Naive B cell (primary cell): ENCODE results near the gene CHST11. TPM values are rescaled to one million over a fixed set of nuclear protein-coding genes. Genes with fewer than 3 reads are reported as not detected.

ENCODE experiments used
- ATAC-seq, 2 donors: fragments of 150-1000 bp; cut with Tn5 transposase; 2 replicates each; pipeline ENCODE4 v1.10.0; 2021; ENCODE audit warnings: low read depth in 2 of 2, mild to moderate bottlenecking in 2 of 2, moderate library complexity in 2 of 2
- DNase-seq: peaks from one replicate; pipeline ENCODE4 v3.0.0; 2022
- H3K27ac Mint-ChIP-seq, 6 donors: one replicate each; pipeline ENCODE4 v1.8.0; 2020 to 2022; ENCODE audit warnings: mild to moderate bottlenecking in 6 of 6, mixed read lengths in 6 of 6, moderate library complexity in 5 of 6, inconsistent platforms in 2 of 6
- H3K27me3 Mint-ChIP-seq, 3 donors: one replicate each; pipeline ENCODE4 v1.8.0; 2021 to 2022; ENCODE audit warnings: mixed read lengths in 3 of 3, mild to moderate bottlenecking in 1 of 3
- H3K36me3 Mint-ChIP-seq, 2 donors: one replicate each; pipeline ENCODE4 v1.8.0; 2020 to 2022; ENCODE audit warnings: mixed read lengths in 2 of 2, inconsistent platforms in 1 of 2, mild to moderate bottlenecking in 1 of 2
- H3K4me1 Mint-ChIP-seq, 3 donors: one replicate each; pipeline ENCODE4 v1.8.0; 2020 to 2022; ENCODE audit warnings: mixed read lengths in 3 of 3, inconsistent platforms in 1 of 3, mild to moderate bottlenecking in 1 of 3, moderate library complexity in 1 of 3
- H3K4me3 Mint-ChIP-seq, 8 donors: one replicate each; pipeline ENCODE4 v1.8.0; 2020 to 2022; ENCODE audit warnings: mild to moderate bottlenecking in 8 of 8, mixed read lengths in 8 of 8, moderate library complexity in 8 of 8, inconsistent platforms in 2 of 8
- H3K9me3 Mint-ChIP-seq, 7 donors: one replicate each; pipeline ENCODE4 v1.8.0; 2020 to 2022; ENCODE audit warnings: mixed read lengths in 7 of 7, mild to moderate bottlenecking in 5 of 7, inconsistent platforms in 2 of 7, moderate library complexity in 1 of 7
- polyA plus RNA-seq, 6 donors: library from polyadenylated mRNA; unstranded; fragments of 300-500 nt; fragmentation: Illumina TruSeq; gene quantifications; one replicate each; pipeline ENCODE4 v1.2.3, GENCODE V29; 2021; ENCODE audit warnings: low read depth in 6 of 6

The CHST11 gene
- polyA plus RNA-seq, 6 donors from 2014 or later, result 39.8 to 63.6 (median 58.6) TPM

DNA sequence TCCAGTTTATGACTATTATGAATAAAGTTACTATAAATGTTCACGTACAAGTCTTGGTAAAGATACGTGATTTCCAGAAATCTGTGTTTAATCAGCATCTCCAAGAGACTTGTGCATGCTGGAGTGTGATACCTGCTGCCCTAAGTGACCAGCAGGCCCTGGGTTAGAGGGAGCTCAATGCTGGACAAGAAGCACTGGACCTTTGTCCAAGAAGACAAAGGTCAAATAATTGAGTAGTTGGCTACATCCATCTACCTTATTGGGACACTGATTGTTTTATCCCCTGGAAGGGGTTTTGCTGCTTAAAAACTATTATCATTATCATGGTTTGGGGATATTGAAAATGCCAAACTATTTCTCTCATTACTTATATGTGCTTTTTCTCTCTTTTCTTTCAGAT lies 37.0 kb upstream of the CHST11 start:
- DNase-seq (no peak), ATAC-seq (no peak)
- Mint-ChIP-seq H3K4me3 (no peak overlapping the region), H3K27ac (no peak overlapping the region), H3K27me3 (peaks cover 0 to 8% (median 0%) of the 10 kb centered on the region in 3 donors), H3K9me3 (peaks cover 0 to 12% (median 6%) of the 10 kb centered on the region in 7 donors), H3K36me3 (peaks cover 0 to 7% of the 10 kb centered on the region in 2 donors), H3K4me1 (no peaks in the 10 kb centered on the region)

DNA sequence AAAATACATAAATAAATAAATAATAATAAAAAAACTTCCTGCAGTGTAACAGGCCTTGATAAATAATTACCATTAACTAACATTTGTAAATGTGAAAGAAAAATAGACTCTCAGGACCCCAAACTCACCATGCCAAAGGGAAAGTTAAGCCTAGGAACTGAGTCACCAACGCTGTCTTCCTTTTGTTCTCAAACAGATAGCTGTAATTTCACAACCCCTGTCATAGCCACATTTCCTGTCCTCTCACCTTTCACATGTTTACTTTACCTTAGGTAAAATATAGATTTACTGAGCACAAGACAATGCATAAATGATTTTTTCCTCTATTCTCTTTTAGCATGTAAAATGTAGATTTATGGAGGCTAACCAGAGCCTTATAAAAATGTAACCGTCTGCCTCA lies 35.9 kb upstream of the CHST11 start:
- Mint-ChIP-seq H3K27ac (no peak overlapping the region), H3K4me3 (no peak overlapping the region), H3K27me3 (peaks cover 0 to 8% (median 0%) of the 10 kb centered on the region in 3 donors), H3K4me1 (peaks cover 4 to 10% (median 10%) of the 10 kb centered on the region in 3 donors), H3K36me3 (peaks cover 0 to 7% of the 10 kb centered on the region in 2 donors), H3K9me3 (peaks cover 0 to 12% (median 6%) of the 10 kb centered on the region in 7 donors)
- no peak for ATAC-seq
- DNase-seq, result no peak

DNA sequence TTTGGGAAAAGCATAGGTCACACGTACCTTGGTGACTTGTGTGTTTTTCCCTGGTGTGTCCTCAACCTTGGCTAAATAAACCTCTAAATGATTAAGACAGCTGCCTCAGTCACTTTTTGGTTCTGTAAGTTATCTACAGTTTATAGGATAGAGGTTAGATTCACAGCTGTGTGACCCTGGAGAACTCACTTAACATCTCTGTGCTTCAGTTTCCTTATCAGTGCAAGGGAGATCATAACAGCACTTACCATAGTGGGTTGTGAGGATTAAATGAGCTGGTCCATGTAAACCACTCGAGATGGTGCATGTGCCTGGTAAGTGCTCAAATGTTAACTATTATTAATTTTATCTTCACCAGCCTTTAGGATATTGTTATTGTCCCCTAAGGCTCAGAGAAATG lies 35.4 kb upstream of the CHST11 start:
- Mint-ChIP-seq H3K27me3 (peaks cover 0 to 8% (median 0%) of the 10 kb centered on the region in 3 donors), H3K27ac (no peak overlapping the region), H3K36me3 (peaks cover 0 to 7% of the 10 kb centered on the region in 2 donors), H3K4me3 (no peak overlapping the region), H3K4me1 (peaks cover 4 to 11% (median 10%) of the 10 kb centered on the region in 3 donors), H3K9me3 (peaks cover 0 to 12% (median 6%) of the 10 kb centered on the region in 7 donors)
- no peak for ATAC-seq
- DNase-seq, result no peak

DNA sequence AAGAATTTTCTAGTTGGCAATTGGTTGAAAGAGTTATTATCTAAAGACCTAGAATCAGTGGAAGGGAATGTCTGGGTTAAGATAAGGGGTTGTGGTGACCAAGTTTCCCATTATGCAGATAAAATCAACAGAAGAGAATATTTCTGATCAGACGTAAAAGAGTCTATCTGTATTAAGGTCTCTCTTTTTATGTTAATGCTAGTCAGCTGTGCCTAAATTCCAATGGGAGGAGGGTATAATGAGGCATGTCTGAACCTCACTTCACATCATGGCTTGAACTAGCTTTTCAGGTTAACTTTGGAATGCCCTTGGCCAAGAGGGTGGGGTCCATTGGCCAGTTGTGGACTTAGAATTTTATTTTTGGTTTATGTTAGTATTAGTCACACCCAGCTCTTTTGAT lies 34.3 kb upstream of the CHST11 start:
- Mint-ChIP-seq H3K4me1 (peaks cover 4 to 11% (median 10%) of the 10 kb centered on the region in 3 donors), H3K36me3 (peaks cover 0 to 7% of the 10 kb centered on the region in 2 donors), H3K27ac (no peak overlapping the region), H3K27me3 (peaks cover 0 to 8% (median 0%) of the 10 kb centered on the region in 3 donors), H3K9me3 (peaks cover 0 to 12% (median 6%) of the 10 kb centered on the region in 7 donors), H3K4me3 (no peak overlapping the region)
- DNase-seq (no peak), ATAC-seq (no peak)

DNA sequence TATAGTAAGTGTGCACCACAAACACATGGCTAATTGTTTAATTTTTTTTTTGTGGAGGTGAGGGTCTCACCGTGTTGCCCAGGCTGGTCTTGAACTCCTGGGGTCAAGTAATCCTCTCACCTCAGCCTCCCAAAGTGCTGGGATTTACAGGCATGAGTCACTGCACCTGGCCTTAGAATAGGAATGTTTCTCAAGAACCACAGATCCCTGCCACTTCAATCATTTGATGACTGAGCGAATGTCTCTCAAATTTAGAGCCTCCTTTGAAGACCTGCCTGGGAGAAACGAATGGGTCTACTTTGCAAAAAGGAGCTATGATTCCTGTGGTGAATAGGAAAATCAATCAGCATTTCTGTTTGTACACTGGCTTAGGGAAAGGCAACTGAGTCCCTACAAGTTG lies 33.5 kb upstream of the CHST11 start:
- H3K4me1 Mint-ChIP-seq, result peaks cover 4 to 11% (median 10%) of the 10 kb centered on the region in 3 donors
- no peak overlapping the region for H3K4me3 Mint-ChIP-seq
- ATAC-seq (no peak), DNase-seq (no peak)
- peaks cover 0 to 8% (median 0%) of the 10 kb centered on the region in 3 donors for H3K27me3 Mint-ChIP-seq
- H3K9me3 Mint-ChIP-seq, result peaks cover 0 to 12% (median 10%) of the 10 kb centered on the region in 7 donors
- peak overlapping the region in 1 of 6 donors; percentile 18 for H3K27ac Mint-ChIP-seq
- peaks cover 0 to 7% of the 10 kb centered on the region in 2 donors for H3K36me3 Mint-ChIP-seq

DNA sequence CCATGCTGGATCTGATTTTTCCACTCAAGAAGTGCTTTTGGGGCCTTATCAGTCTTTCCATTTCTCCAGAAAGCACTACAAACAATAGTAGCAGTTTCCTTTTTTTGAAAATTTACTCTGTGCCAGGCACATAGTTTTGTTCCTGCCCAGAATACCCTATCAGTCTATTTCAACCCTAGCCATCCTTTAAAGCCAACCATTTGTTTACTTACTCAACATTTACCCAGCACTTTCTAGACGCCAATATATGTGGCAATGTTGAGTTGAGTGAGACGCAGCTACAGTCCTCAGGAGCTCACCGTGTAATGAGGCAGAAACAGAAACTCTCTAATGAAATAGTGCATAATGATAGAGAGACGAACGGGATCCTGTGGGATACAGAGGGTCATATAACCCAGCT lies 32.9 kb upstream of the CHST11 start:
- ATAC-seq, result no peak
- Mint-ChIP-seq H3K4me1 (peaks cover 4 to 11% (median 10%) of the 10 kb centered on the region in 3 donors), H3K27me3 (peaks cover 0 to 8% (median 0%) of the 10 kb centered on the region in 3 donors), H3K36me3 (peaks cover 0 to 7% of the 10 kb centered on the region in 2 donors), H3K9me3 (peaks cover 0 to 12% (median 10%) of the 10 kb centered on the region in 7 donors), H3K27ac (no peak overlapping the region), H3K4me3 (no peak overlapping the region)
- DNase-seq, result no peak

DNA sequence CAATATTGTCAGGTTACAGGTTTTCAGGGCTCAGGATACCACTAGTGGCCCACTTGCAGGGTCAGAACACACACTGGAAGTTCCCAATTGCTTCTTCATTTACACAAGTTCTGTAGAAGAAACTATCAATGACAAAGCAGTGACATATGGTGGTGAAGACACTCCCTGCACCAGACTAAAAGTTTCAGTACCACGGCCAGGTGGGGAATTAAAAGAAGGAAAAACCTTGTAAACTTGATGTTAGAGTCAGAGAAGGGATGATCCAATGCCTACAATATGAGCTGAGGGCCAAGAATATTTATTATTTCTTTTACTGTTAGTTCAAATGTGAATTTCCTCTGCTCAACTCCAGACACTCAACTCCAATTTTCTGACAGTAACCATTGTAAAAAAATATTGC lies 31.8 kb upstream of the CHST11 start:
- H3K4me3 Mint-ChIP-seq, result no peak overlapping the region
- H3K9me3 Mint-ChIP-seq, result peaks cover 0 to 12% (median 10%) of the 10 kb centered on the region in 7 donors
- ATAC-seq, result no peak
- H3K36me3 Mint-ChIP-seq, result peaks cover 0 to 7% of the 10 kb centered on the region in 2 donors
- no peak overlapping the region for H3K27ac Mint-ChIP-seq
- H3K4me1 Mint-ChIP-seq, result peaks cover 4 to 11% (median 10%) of the 10 kb centered on the region in 3 donors
- no peak for DNase-seq
- peaks cover 0 to 8% (median 0%) of the 10 kb centered on the region in 3 donors for H3K27me3 Mint-ChIP-seq

DNA sequence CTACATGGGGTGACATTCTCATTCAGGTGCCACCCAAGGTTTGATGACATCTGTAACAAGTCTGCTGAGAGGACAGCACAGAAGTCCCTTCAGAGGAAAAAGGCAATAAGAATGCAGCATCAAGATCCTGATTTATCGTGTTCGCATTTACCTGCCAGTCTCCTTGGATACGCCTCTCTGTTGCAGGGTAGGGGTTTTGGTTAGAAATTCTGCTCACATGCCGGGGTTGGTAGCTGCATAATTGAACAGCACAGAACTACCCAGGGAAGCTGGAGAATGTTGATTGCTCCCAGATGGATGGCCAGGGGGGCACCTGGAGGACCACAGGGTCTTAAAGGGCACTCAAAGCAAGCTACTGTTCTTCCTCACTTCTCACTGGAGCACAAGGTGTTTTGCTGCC lies 31.1 kb upstream of the CHST11 start:
- Mint-ChIP-seq H3K27ac (peak overlapping the region in 1 of 6 donors; percentile 56), H3K4me1 (peaks cover 4 to 11% (median 10%) of the 10 kb centered on the region in 3 donors), H3K4me3 (no peak overlapping the region), H3K27me3 (peaks cover 0 to 8% (median 0%) of the 10 kb centered on the region in 3 donors), H3K9me3 (peaks cover 0 to 12% (median 10%) of the 10 kb centered on the region in 7 donors), H3K36me3 (peaks cover 0 to 7% of the 10 kb centered on the region in 2 donors)
- no peak for DNase-seq
- ATAC-seq, result no peak

DNA sequence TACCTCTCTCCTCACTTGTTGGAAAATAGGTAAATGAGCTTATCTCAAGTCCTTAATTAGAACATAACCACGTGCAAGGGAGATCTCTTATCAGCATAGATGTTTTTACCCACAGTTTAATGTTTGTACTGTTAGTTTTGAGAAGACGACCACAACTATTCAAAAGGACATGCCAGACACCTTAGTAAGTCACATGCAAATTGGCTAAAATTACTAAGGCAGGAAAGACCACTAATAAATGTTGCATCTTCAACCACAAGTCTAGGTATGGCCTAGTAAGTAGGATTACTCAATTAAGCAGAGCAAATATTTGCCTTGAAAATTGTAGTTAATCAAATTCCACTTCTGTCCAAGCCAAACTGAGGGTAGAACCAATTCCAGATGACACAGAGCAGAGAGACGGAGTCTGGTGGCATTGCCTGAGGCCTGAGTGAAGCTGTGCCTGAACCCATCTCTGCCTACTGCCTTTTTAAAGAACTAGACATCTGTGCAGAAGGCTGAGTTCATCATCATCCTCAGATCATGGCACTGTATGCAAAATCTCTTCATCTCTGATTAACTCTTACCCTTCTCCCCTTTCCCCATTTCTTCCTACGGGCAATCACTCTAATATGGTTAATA lies 29.7 kb upstream of the CHST11 start:
- H3K4me3 Mint-ChIP-seq, result no peak overlapping the region
- peaks cover 4 to 11% (median 10%) of the 10 kb centered on the region in 3 donors for H3K4me1 Mint-ChIP-seq
- ATAC-seq, result no peak
- H3K36me3 Mint-ChIP-seq, result peaks cover 0 to 7% of the 10 kb centered on the region in 2 donors
- no peak overlapping the region for H3K27ac Mint-ChIP-seq
- peaks cover 0 to 10% (median 8%) of the 10 kb centered on the region in 7 donors for H3K9me3 Mint-ChIP-seq
- H3K27me3 Mint-ChIP-seq, result peaks cover 0 to 7% (median 0%) of the 10 kb centered on the region in 3 donors
- DNase-seq, result no peak

DNA sequence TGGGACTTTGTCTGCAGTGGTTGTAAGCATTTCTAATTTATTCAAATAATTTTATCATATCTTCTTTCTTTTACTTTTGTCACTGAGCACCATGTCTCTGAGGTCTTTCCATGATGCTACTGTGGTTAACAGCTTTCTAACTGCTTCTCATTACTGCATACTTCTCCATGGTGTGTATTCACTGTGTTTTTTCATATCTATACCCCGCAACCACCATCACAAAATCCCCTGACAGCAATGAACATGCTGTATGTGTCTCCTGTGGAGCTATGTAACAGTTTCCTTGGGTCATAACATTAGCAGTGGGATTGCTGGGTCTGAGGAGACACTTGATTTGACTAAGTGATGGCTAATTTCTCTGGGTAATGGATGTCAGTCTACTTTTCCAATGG lies 29.2 kb upstream of the CHST11 start:
- H3K36me3 Mint-ChIP-seq, result peaks cover 0 to 4% of the 10 kb centered on the region in 2 donors
- ATAC-seq (peak in 1 of 2 donors; percentile 45), DNase-seq (no peak)
- H3K4me1 Mint-ChIP-seq, result peaks cover 4 to 11% (median 10%) of the 10 kb centered on the region in 3 donors
- no peak overlapping the region for H3K27ac Mint-ChIP-seq
- no peak overlapping the region for H3K4me3 Mint-ChIP-seq
- H3K27me3 Mint-ChIP-seq, result peaks cover 0 to 3% (median 3%) of the 10 kb centered on the region in 3 donors
- peaks cover 0 to 6% (median 4%) of the 10 kb centered on the region in 7 donors for H3K9me3 Mint-ChIP-seq

DNA sequence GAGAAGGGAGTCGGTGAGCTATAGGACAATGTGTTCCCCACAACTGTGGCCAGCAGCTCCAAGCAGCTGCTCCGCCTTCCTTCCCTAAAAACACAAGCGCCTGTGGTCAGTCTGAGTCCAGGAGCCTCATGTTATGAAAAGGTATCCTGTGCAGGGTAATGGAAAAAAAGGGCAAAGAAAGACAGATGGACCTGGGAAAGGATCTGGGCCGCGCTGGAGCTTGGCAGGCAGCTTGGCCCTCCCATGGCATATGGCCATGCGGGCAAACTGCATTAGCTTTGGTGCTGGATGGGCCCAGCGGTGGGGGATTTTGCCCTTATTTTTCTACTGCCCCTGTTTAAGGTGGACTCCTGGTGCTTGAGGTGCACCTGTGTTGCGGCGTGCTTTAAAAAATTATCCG lies 23.7 kb upstream of the CHST11 start:
- Mint-ChIP-seq H3K27me3 (peaks cover 6 to 18% (median 12%) of the 10 kb centered on the region in 3 donors), H3K4me1 (peaks cover 0 to 2% (median 0%) of the 10 kb centered on the region in 3 donors), H3K9me3 (peaks cover 0 to 5% (median 0%) of the 10 kb centered on the region in 7 donors), H3K36me3 (peaks cover 0 to 5% of the 10 kb centered on the region in 2 donors), H3K4me3 (no peak overlapping the region), H3K27ac (no peak overlapping the region)
- DNase-seq, result no peak
- ATAC-seq, result no peak

DNA sequence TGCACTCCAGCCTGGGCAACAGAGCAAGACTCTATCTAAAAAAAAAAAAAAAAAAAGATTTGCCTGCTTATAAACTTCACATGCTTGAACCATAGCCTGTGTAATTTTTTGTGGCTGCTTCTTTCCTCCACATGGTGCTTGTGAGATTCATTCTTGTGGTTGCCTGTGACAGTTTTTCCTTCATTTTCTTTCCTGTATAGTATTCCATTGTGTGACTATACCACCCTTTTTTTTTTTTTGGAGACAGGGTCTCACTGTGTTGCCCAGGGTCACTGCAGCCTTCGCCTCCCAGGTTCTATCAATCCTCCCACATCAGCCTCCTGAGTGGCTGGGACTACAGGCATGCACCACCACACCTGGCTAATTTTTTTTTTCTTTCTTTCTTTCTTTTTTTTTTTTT lies 22.6 kb upstream of the CHST11 start:
- Mint-ChIP-seq H3K9me3 (peaks cover 0 to 1% (median 0%) of the 10 kb centered on the region in 7 donors), H3K27ac (no peak overlapping the region), H3K36me3 (peaks cover 0 to 5% of the 10 kb centered on the region in 2 donors), H3K4me1 (peaks cover 0 to 2% (median 0%) of the 10 kb centered on the region in 3 donors), H3K4me3 (no peak overlapping the region), H3K27me3 (peaks cover 6 to 18% (median 12%) of the 10 kb centered on the region in 3 donors)
- ATAC-seq, result no peak
- no peak for DNase-seq

DNA sequence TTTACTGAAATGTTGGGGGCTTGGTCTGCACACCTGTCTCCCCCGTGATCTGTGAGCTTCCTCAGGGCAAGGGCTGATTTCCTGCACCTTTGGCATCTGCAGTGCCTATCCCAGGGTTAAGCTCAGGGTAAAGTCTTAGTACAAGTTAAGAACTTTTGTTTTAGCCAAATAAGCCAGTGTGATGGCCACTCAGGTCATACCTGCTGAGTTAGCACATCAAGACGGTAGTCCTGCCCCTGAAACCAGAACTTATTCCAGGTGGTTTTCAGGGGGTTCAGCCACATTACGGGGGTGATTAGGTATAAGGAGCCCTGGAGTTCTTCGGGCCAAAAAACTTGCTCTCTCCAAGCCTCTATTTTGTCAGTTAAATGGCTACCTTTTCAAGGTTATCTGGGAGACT lies 21.6 kb upstream of the CHST11 start:
- H3K27ac Mint-ChIP-seq, result peak overlapping the region in 1 of 6 donors; percentile 77
- peaks cover 0 to 5% of the 10 kb centered on the region in 2 donors for H3K36me3 Mint-ChIP-seq
- H3K9me3 Mint-ChIP-seq, result peaks cover 0 to 1% (median 0%) of the 10 kb centered on the region in 7 donors
- no peak overlapping the region for H3K4me3 Mint-ChIP-seq
- DNase-seq (no peak), ATAC-seq (no peak)
- H3K27me3 Mint-ChIP-seq, result peaks cover 6 to 18% (median 12%) of the 10 kb centered on the region in 3 donors
- peaks cover 0 to 2% (median 0%) of the 10 kb centered on the region in 3 donors for H3K4me1 Mint-ChIP-seq

DNA sequence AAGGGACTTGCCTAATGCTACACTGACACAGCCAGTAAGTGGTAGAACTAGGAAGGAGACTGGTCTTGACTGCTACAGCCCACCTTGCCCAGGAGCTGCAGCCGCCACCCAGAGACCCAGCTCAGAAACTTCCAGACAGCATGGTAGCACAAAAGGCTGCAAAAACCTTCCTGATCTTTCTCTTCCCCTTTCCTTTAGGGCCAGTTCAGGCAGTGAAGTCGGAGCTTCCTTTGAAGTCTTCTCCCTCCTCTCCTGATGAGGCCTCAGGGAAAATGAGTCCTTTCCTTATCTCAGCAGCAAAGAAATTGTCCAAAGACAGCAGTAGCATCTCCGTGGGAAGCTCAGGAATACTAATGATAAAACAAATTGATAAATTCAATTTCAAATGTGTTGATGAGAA lies 21.0 kb upstream of the CHST11 start:
- ATAC-seq (no peak), DNase-seq (no peak)
- Mint-ChIP-seq H3K9me3 (peaks cover 0 to 1% (median 0%) of the 10 kb centered on the region in 7 donors), H3K36me3 (peaks cover 0 to 5% of the 10 kb centered on the region in 2 donors), H3K27me3 (peaks cover 6 to 18% (median 12%) of the 10 kb centered on the region in 3 donors), H3K27ac (peak overlapping the region in 1 of 6 donors; percentile 45), H3K4me1 (peaks cover 0 to 2% (median 0%) of the 10 kb centered on the region in 3 donors), H3K4me3 (no peak overlapping the region)
